Stimulated activated CD4-positive, alpha-beta T cell treated with anti-CD3 and anti-CD28 coated beads, Interleukin-2, amount 100 ng/mL, for 48 hours (primary cell): Measurements from ENCODE around the gene ZNF777.
A peak's percentile ranks its signal among the peaks of the same experiment; 100 is the strongest.
"Not testable (repeated sequence)": the region's sequence is repeated elsewhere in the genome, so short reads cannot be mapped to it uniquely, and the experiment has no call there.

Source experiments
- DNase-seq, 2 donors: peaks; one replicate each; pipeline ENCODE4 v3.0.0-alpha.2; 2020

ZNF777 gene

DNA sequence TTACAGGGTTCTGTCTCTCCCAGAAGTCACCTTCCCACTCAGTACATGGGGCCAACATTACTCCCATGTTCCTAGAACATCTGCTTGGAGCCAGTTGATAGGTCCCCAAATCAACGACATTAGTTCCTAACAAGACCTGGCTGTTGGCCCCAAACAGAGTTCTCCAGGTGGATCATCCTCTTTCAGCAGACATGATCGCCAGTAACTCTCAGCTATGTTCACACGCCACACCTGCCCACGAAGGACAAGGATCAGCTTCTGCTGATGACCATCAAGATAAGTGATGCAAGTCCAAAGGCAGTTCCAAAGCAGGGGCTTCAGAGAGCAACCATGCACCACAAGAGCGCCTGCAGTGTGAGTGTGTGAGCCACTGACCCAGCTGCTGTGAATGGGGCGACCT, 11.0 kb downstream of the ZNF777 start:
- no peak for DNase-seq

DNA sequence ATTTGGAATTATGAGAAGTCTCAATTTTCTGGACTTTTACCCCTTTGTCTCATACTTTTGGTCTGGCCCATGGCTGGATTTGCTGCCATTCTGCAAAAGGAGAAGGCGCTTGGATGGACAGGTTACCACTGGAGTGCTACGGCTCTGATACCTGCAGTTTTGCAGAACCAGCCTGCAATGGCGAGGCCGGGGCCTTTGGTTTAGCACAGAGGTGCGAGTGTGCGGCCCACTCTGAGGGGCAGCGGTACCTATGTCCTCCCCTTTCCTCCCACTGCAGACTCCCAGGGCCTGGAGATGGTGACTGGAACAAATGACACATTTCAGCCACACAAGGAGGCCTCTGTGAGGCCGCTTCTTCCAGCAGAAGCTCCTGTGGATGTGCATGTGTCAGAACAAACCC, 11.9 kb downstream of the ZNF777 start:
- no peak for DNase-seq

- not testable (repeated sequence) for DNase-seq
Measured at GRCh38 chr7:149446026-149446425, 14.8 kb downstream of the ZNF777 start.

- no peak for DNase-seq
Measured at GRCh38 chr7:149444287-149444686, 16.6 kb downstream of the ZNF777 start.

GRCh38 chr7:149443523-149443922, 17.3 kb downstream of the ZNF777 start:
- DNase-seq = no peak

GRCh38 chr7:149442924-149443323, 17.9 kb downstream of the ZNF777 start:
- no peak for DNase-seq

GRCh38 chr7:149440222-149440621, 20.6 kb downstream of the ZNF777 start:
- DNase-seq = no peak

DNA sequence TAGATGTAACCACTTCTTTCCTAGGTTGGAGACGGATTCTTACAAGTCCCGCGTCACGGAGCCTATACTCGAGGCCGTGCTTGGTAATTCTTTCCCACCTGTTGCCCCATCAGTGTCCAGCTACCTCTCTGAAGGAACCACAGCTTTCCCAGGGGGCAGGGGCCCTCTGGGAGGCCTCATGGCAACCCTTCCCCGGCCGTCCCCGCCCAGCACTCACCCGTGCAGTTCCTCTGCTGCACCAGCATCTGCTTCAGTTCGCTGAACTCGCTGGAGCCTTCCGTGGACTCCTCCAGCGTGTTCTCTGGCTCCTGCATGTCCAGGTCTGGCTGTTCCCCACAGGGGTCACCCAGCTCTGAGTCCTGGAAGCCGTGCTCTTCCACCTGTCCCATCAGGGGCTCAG, 24.5 kb downstream of the ZNF777 start:
- DNase-seq = no peak

DNA sequence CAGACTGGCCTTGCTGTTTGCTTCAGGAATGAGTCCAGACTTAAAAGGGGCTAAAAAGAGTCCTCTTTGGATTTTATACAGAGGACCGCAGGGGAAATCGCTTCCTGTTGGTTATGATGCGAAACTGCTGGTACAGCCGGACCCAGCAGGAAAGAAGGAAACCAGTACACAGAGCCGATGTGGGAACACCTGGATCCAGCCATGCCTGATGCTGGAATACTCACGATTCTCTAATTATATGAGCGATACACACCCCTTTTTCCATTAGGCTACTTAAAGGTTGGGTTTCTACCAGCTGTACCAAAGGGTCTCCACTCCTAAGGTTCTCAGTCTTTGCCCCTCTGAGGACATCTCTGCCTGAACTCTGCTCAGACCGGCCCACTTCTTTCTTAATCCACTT, 27.7 kb downstream of the ZNF777 start:
- no peak for DNase-seq

DNA sequence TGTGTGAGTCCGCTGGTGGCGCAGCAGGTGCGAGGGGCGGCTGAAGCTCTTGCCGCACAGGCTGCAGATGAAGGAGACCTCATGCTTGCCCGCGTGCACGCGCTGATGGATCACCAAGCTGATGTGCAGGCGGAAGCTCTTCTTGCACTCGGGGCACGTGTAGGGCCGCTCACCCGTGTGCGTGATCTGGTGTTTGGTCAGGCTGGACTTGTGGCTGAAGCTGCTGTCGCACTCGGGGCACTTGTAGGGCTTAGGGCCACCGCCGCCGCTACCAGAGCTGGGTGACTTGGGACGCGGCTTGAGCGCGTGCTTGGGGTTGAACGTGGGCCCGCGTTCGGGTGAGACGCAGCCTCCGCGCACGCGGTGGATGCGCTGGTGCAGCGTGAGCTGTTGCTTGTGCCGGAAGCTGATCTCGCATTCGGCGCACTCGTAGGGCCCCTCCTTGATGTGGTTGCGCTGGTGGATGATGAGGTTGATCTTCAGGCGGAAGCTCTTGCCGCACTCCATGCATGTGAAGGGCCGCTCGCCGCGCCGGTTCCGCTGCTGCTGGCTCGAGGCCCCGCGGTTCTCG, 28.7 kb downstream of the ZNF777 start:
- DNase-seq = no peak

- DNase-seq = no peak
Measured at GRCh38 chr7:149431486-149432120, 29.3 kb downstream of the ZNF777 start.

- no peak for DNase-seq
Measured at GRCh38 chr7:149430192-149430591, 30.7 kb downstream of the ZNF777 start.

GRCh38 chr7:149427893-149428292, 33.0 kb downstream of the ZNF777 start:
- no peak for DNase-seq

- no peak for DNase-seq
Measured at GRCh38 chr7:149427096-149427680, 33.7 kb downstream of the ZNF777 start.

DNA sequence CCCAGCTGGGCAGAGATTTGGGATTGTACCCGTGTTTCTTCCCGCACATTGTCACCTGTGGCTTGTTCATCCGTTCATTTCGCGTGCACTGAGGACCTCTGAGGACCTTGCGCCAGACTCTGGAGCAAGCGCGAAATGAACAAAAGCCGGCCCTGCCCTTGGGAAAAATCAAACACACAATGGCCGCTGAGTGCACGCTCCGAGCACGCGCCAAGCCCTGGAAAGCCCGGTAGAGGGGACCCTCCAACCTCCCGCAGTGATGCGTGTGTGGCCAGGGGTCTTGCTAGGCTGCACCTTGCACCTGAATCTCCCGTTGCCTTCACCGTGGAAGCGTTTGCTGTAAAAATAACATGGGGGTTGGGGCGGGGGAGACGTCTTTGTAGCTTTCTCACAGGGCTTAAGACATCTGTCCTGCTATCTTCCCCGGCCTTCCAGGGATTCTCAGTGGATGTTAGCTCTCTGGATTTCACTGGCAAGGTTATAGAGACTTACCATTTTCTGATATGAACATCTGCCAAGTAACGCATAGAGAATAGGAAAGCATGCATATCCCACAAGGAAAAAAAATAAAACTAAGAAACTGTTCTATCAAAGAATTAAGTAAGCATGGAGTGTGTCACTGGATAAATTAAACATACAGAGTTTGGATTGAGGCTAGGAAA, 37.3 kb downstream of the ZNF777 start:
- DNase-seq = no peak

- DNase-seq = peak; percentile 8 to 34
Measured at GRCh38 chr7:149422914-149423301, 38.0 kb downstream of the ZNF777 start.

GRCh38 chr7:149422162-149422913, 38.5 kb downstream of the ZNF777 start:
- DNase-seq = peak; percentile 58 to 74

DNA sequence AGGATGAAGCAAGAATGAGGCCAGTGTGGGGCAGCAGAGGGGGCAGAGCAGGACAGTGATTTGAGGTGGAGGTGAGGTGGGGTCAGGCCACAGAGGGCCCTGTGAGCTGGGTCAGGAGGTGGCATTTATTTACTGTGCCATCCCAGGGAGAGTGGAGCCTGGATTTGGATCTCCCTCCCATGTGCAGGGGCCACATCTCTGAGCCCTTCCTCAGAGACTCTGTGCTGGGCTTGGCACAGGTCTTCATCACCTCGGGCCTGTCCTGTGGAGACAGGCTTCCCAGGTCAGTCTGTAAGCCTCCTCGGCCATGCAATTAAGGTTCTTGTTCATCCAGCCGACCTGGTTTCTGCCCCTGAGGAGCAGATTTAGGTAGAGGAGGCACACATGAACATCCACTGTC, 40.9 kb downstream of the ZNF777 start:
- no peak for DNase-seq

DNA sequence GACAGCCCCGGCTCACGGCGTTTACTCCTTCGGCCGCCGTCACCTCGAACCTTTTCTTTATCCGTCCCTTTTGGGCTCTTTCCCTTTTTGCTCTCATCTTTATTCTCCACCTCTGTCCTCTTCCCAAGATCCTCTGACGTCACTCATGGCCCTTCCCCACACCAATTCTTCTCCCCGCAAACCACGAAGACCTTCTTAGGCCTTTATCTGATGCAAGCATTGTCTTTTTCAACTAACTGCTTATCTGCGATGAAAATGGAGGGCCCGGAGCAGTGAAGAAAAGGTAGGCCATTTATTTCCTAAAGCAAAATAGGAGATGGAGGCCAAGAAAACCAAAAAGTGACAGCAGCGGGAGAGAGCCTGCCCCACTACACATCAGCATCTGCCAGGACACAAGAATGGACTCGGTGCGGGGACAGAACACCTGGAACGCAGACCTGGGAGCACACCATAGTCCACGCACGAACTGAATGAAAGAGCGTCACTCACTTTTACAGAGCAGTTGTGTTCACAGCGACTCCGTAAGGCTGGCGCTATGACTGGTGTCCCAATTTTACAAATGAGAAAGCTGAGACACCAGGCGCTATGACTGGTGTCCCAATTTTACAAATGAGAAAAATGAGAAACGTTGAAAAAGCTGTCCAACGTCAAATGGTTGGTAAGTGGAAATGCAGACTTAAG, 45.3 kb downstream of the ZNF777 start:
- no peak for DNase-seq

DNA sequence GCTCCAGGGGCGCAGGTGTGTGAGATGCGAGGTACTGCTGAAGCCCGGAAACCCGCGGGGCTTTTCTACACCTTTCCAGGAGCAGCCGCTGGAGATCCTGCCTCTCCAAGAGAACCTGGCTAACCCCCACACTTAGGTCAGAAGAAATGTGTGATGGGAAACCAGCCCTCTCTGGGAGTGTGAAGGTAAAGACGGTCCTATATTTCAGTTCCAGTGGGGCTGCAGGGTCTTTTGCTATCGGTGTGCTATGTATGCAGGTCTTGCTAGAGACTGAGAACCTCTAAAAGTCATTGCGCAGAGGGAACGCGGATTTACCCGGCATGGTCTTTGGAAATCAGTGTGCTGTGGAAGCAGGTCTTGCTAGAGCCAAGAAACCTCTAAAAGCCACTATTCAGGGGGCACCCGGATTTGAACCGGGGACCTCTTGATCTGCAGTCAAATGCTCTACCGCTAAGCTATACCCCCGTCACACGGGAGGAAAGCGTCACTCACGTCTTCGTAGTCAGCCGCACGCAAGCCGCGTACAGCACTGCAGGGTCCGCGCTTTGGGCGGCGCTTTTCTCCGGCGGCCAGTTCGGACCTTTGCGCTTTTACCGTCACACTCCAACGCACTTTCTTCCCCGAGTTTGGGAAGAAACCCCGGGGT, 46.0 kb downstream of the ZNF777 start:
- DNase-seq = peak; percentile 27 to 35

- DNase-seq = no peak
Measured at GRCh38 chr7:149414171-149414570, 46.7 kb downstream of the ZNF777 start.

DNA sequence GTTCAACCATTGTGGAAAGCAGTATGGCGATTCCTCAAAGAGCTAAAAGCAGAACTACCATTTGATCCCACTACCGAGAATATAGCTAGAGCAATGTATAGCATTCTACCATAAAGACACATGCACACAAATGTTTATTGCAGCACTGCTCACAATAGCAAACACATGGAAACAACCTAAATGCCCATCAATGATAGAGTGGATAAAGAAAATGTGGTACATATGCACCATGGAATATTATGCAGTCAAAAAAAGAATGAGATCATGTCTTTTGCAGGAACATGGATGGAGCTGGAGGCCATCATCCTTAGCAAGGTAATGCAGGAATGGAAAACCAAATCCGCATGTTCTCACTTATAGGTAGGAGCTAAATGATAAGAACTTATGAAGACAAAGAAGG, 47.8 kb downstream of the ZNF777 start:
- DNase-seq = not testable (repeated sequence)
